B cell (primary cell): ENCODE measurements around the gene REG3G.
A peak's percentile ranks its signal among the peaks of the same experiment; 100 is the strongest.

Source experiments
- EZH2 ChIP-seq: IDR thresholded peaks from 2 replicates; pipeline ENCODE4 v1.6.1; 2012; ENCODE audit warnings: borderline replicate concordance, low read depth, mild to moderate bottlenecking, moderate library complexity, low read length; ENCODE audit not compliant: insufficient read depth, poor library complexity, severe bottlenecking
- TF ChIP-seq, protein P1 (sequence below): fragments of 200-600 bp; IDR thresholded peaks from one replicate; pipeline ENCODE4 v1.8.0; 2022; ENCODE audit warnings: antibody characterized with exemption, mild to moderate bottlenecking

DNA sequence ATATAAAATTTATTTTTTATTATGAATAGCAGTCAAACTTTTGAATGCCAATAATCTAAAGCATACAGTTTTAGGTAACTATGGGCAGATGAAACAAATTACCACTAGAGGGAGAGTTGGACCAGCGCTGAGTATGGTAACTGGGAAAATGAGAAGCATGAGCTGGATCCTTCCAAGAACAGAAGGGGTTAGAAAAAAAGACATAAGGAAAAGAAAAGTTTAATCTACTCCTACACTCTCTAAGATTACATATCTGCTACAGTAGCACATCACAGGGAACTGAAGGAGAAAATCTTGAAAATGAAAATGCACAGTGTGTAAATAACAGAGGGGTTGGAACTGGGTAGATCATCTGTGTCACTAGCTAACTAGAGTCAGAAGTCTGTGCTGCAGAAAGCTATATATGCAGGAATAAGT, 15.5 kb downstream of the REG3G start:
- TF ChIP-seq, protein P1, sequence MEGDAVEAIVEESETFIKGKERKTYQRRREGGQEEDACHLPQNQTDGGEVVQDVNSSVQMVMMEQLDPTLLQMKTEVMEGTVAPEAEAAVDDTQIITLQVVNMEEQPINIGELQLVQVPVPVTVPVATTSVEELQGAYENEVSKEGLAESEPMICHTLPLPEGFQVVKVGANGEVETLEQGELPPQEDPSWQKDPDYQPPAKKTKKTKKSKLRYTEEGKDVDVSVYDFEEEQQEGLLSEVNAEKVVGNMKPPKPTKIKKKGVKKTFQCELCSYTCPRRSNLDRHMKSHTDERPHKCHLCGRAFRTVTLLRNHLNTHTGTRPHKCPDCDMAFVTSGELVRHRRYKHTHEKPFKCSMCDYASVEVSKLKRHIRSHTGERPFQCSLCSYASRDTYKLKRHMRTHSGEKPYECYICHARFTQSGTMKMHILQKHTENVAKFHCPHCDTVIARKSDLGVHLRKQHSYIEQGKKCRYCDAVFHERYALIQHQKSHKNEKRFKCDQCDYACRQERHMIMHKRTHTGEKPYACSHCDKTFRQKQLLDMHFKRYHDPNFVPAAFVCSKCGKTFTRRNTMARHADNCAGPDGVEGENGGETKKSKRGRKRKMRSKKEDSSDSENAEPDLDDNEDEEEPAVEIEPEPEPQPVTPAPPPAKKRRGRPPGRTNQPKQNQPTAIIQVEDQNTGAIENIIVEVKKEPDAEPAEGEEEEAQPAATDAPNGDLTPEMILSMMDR, result peak; percentile 38
- TF ChIP-seq EZH2, result no peak
